ENCODE measurements around the gene TNFRSF18. TPM values are rescaled to one million over a fixed set of nuclear protein-coding genes. Genes with fewer than 3 reads are reported as not detected.
"Not testable (repeated sequence)": the region's sequence is repeated elsewhere in the genome, so short reads cannot be mapped to it uniquely, and the experiment has no call there.

Gene TNFRSF18
- polyA plus RNA-seq, 4 donors = 0.29 to 0.79 (median 0.53) TPM

GRCh38 chr1:1179983-1180861 is 26.2 kb downstream of the TNFRSF18 start:
- no peak for DNase-seq (ENCODE audit: low read depth in 4 of 4, low spot score in 2 of 4)

GRCh38 chr1:1179346-1179982 is 26.9 kb downstream of the TNFRSF18 start:
- no peak for DNase-seq (ENCODE audit: low read depth in 4 of 4, low spot score in 2 of 4)

DNA sequence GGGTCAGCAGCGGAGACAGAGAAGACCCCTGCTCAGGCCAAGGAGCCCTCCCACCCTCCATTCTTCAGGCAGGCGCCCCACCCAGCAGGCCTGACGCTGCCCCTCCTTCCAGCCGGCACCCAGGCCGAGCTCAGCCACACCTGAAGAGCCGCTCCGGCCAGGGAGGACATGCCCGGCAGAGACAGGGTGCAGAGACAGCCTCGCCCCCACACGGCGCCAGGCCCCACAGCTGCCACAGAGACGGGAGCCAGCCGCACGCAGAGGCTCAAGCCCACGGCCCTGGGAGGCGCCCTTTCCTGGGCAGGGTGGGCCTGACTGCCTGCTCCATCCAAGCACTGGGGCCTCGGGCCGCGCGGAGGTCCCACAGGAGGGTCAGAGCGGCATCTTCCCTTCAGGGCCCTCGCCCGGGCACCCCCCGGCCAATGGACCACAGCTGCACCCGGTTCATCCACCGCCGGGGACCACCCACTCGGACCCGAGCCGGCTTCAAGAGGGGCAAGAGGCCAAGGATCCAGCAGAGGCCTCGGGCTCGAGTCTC is 27.5 kb downstream of the TNFRSF18 start:
- DNase-seq (ENCODE audit: low read depth in 4 of 4, low spot score in 2 of 4) = no peak

DNA sequence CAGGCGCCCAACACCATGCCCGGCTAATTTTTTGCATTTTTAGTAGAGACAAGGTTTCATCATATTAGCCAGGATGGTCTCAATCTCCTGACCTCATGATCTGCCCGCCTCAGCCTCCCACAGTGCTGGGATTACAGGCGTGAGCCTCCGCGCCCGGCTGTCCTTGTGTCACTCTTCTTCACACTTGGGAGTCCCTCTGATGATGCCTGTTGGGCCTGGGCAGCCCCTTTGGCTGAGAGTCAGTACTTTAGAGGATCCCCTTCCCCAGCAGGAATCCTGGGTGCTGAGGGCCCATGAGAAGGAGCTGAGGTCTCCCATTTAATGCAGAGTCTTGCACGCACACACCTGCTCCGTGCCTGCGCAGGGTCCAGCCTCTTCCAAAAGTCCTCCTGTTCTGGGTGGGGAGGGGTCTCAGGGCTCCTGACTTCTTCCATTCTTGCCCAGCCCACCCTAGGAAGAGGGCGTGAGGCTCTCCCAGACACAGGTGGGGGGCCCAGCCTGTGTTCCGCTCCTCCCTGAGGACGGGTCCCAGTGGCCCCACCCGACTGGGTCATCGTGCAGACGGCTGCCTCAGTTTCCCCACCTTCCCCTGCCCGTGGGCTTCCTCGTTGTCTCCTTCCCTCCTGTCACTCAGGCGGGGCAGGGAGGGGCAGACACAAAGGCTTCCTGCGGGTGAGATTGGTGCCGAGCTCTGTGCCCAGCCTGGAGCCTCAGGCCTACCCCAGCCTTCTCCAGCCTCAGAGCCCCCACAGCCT is 28.8 kb downstream of the TNFRSF18 start:
- DNase-seq (ENCODE audit: low read depth in 4 of 4, low spot score in 2 of 4) = no peak

DNA sequence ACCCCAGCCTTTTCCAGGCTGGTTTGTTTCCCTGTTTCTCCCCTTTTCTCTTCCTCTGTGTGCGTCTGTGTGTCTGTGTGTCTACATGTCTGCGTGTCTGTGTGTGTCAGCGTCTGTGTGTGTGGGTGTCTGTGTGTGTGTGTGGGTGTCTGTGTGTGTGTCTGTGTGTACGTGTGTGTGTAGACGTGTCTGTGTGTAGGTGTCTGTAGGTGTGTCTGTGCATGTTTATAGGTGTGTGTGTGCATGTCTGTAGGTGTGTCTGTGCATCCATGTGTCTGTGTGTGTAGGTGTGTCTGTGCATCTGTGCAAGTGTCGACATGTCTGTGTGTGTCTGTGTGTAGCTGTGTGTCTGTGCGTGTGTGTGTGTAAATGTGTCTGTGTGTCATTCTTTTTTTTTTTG is 29.5 kb downstream of the TNFRSF18 start:
- DNase-seq (ENCODE audit: low read depth in 4 of 4, low spot score in 2 of 4) = no peak

DNA sequence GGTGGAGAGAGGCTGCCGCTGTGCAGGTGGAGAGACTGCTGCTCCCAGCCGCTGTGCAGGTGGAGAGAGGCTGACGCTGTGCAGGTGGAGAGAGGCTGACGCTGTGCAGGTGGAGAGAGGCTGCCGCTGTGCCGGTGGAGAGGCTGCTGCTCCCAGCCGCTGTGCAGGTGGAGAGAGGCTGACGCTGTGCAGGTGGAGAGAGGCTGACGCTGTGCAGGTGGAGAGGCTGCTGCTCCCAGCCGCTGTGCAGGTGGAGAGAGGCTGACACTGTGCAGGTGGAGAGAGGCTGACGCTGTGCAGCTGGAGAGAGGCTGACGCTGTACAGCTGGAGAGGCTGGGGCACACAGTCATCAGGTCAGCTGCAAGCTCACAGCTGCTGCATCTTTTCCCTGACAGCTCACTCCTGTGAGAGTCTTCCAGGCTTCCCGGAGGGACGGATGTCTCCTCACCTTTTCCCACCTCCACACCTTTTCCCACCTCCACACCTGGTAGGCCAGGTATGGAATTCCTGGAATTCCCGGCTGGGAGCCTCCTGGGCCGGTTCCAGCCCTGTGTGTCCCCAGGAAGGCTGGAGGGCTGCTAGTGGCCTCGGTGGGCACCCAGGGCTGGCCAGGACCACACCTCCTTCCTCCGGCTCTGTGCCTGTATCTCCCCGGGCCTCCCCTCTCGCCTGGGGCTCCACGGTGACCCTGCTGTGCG is 30.2 kb downstream of the TNFRSF18 start:
- DNase-seq (ENCODE audit: low read depth in 4 of 4, low spot score in 2 of 4) = not testable (repeated sequence)

DNA sequence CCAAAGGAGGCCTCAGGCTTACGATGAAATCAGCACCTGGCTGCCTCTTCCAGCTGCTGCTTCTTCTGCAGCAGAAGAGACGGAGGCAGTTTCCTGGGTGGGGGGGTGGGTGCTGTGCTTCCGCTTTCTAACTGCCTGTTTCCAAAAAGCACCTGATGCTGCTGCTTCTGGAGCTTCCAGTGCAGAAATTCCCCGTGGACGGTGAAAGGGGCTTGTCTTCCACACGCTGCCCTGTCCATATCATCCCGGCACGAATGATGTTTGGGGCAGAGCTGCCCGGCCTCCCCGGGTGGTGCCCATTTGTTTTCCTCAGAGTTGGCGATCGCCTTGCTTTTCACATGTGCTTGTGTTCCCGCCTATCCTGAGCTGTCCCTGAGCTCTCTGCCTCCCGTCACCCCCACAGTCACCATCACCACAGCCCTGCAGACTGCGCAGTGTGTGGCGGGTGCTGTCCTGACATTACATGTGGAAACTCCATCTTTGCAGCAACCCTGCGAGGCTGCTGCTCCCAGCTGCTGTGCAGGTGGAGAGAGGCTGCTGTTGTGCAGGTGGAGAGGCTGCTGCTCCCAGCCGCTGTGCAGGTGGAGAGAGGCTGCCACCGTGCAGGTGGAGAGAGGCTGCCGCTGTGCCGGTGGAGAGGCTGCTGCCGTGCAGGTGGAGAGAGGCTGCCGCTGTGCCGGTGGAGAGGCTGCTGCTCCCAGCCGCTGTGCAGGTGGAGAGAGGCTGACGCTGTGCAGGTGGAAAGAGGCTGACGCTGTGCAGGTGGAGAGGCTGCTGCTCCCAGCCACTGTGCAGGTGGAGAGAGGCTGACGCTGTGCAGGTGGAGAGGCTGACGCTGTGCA is 30.9 kb downstream of the TNFRSF18 start:
- DNase-seq (ENCODE audit: low read depth in 4 of 4, low spot score in 2 of 4) = no peak

DNA sequence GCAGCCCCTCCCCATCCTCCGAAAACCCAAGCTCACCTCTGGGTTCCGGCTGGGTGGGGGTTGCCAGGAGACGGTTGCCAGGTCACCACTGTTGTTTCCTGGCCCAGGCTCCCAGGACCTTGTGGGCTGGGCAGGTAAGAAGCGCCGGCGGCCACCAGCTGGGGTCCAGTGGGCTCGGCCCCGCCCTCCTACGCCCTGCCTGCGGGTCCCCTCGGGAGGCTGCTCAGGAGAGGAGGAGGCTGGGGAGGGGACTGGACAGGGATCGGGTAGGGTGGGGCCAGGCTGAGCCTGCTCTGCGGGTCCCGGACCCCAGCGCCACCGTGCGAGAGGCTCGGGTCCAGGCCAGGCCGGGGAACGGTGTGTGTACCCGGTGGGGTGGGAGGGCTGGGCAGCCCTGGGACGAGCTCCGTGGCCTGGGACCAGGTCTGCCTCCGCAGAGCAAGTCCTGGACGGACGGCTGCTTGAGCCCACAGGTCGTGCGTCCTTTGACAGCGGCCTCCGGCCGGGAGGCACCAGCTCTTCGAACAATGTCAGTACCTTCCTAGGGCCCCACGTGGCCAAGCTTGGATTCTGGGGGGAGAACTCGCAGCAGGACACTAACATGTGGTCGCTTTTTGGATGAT is 32.5 kb downstream of the TNFRSF18 start, which contains the start of gene TTLL10:
TSS of gene TTLL10 (plus strand) at position 88 of the 623 bp plus-strand sequence. CDS start 5,336 bp downstream, outside the sequence.
- peak in 1 of 4 donors; percentile 59 for DNase-seq (ENCODE audit: low read depth in 4 of 4, low spot score in 2 of 4)

DNA sequence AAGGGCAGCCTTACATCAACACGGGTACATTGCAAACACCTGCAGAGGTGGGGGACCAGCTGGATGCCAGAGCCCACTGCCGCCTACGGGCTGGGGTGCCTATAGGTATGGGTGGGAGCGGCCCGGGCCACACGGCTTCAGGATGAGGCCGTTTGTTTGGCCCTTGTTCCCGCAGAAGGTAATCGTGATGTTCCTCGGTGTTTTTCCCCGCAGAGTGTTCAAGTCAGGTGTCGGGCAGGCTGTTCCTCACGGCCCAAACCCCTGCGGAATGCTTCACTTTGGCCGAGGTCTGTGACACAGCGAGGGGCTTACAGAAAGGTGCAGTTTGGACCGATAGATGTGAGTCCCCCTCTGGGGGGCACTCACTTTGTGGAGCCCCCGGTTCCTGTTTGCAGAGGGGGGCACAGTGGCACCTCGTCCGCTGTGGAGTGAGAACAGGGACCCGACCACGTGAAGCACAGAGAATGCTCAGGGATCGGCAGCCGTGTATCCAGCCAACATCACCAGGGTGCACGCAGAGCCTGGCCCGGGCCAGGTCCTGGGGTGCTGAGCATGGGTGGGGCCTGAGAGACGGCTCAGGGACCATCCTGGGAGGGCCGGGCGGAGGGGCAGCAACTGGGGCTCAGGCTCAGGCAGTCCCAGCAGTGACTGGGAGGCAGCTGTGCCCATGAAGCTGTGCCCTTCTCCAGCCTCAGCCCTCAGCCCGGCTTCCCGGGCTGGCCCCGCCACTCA is 33.2 kb downstream of the TNFRSF18 start:
- no peak for DNase-seq (ENCODE audit: low read depth in 4 of 4, low spot score in 2 of 4)

- no peak for DNase-seq (ENCODE audit: low read depth in 4 of 4, low spot score in 2 of 4)
Measured at GRCh38 chr1:1171546-1172340, 34.6 kb downstream of the TNFRSF18 start.

GRCh38 chr1:1171161-1171545 is 35.2 kb downstream of the TNFRSF18 start:
- no peak for DNase-seq (ENCODE audit: low read depth in 4 of 4, low spot score in 2 of 4)

- no peak for DNase-seq (ENCODE audit: low read depth in 4 of 4, low spot score in 2 of 4)
Measured at GRCh38 chr1:1170215-1171091, 35.9 kb downstream of the TNFRSF18 start.

DNA sequence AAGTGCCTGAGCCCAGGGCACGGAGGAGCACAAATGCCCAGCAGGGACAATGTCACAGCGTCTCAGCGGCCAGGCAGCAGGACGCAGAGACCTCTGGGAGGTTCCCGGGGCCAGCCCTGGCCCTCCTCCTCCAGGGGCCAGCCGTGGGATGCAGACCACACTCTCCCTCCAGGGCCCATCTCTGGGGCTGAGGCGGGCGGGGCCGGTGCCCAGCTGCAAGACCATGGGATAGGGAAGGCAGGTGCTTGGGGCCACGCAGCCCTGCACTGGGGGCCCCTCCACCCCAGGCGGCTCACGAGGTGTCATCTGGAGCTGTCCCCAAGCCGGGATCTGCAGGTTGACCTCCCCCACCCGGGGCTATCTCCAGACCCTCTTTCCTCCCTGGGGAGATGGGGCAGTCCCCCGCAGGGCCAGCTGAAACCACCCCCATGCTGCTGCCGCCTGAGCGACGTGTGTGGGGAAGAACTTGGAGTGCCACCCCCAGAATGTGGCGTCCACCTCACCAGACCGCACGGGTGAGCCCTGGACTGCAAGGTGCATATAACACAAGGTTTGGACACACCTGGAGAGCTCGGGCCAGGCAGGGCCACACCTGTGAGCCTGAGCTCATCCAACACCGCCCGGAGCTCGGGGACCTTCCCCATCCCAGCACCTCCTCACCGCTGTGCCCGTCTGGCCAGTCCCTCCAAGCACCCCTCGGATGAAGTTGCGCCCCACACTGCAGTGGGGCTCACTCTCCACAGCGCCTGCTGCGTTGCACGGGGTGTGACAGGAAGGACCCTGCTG is 36.8 kb downstream of the TNFRSF18 start:
- DNase-seq (ENCODE audit: low read depth in 4 of 4, low spot score in 2 of 4) = no peak

GRCh38 chr1:1168451-1169411 is 37.7 kb downstream of the TNFRSF18 start:
- DNase-seq (ENCODE audit: low read depth in 4 of 4, low spot score in 2 of 4) = no peak

Measured in left renal cortex interstitium (tissue), 4 donors.